ENCODE measurements around the gene FBXO42. TPM values are rescaled to one million over a fixed set of nuclear protein-coding genes. Genes with fewer than 3 reads are reported as not detected.
"Not testable (repeated sequence)": the region's sequence is repeated elsewhere in the genome, so short reads cannot be mapped to it uniquely, and the experiment has no call there.

The FBXO42 gene
- total RNA-seq, 6 donors from 2014 or later, result 20.8 to 41.9 (median 24.0) TPM

- Histone ChIP-seq H3K4me3 (peak overlapping the region in 2 of 4 donors; percentile 48 to 60), H3K9me3 (no peaks in the 10 kb centered on the region), H3K4me1 (peaks cover 17 to 27% (median 21%) of the 10 kb centered on the region in 4 donors), H3K36me3 (no peaks in the 10 kb centered on the region), H3K27ac (peak overlapping the region in 3 of 4 donors; percentile 77 to 85 (median 78)), H3K27me3 (no peaks in the 10 kb centered on the region)
- DNase-seq, result peak in 1 of 2 donors; percentile 69
- no peak for ATAC-seq (ENCODE audit: low FRiP score in 2 of 2)
- TF ChIP-seq CTCF (IDR thresholded peaks at IDR 0.05) (peak in 1 of 6 experiments; percentile 11), POLR2AphosphoS5 (IDR thresholded peaks at IDR 0.05) (no peak)
- 74 to 83% methylated on average over 10 of the region's 12 CpGs for WGBS, 2 donors
Observed at GRCh38 chr1:16218014-16218673, 134.1 kb downstream of the FBXO42 start.

GRCh38 chr1:16217061-16217785 lies 135.1 kb downstream of the FBXO42 start:
- DNase-seq (peak; percentile 98 to 100), ATAC-seq (ENCODE audit: low FRiP score in 2 of 2) (peak; percentile 98 to 99)
- Histone ChIP-seq H3K27ac (peak overlapping the region; percentile 61 to 85 (median 78)), H3K4me3 (peak overlapping the region; percentile 48 to 61 (median 60)), H3K4me1 (peaks cover 17 to 29% (median 21%) of the 10 kb centered on the region in 4 donors), H3K36me3 (no peaks in the 10 kb centered on the region), H3K9me3 (no peaks in the 10 kb centered on the region), H3K27me3 (no peaks in the 10 kb centered on the region)
- TF ChIP-seq CTCF (IDR thresholded peaks at IDR 0.05), result peak in 1 of 6 experiments; percentile 6
- TF ChIP-seq POLR2AphosphoS5 (IDR thresholded peaks at IDR 0.05), result peak; percentile 9 to 58
- no peak for TF ChIP-seq EP300 (IDR thresholded peaks at IDR 0.05)
- TF ChIP-seq POLR2A (IDR thresholded peaks at IDR 0.05), result peak in 2 of 4 donors; percentile 44 to 75
- 2 to 3% methylated on average over 6 to 34 of the region's 46 CpGs for WGBS, 2 donors

- peak overlapping the region; percentile 48 to 61 (median 60) for H3K4me3 ChIP-seq
- no peaks in the 10 kb centered on the region for H3K36me3 ChIP-seq
- no peaks in the 10 kb centered on the region for H3K9me3 ChIP-seq
- WGBS, 2 donors, result 18 to 26% methylated on average over 22 to 33 of the region's 33 CpGs
- H3K27me3 ChIP-seq, result no peaks in the 10 kb centered on the region
- peak overlapping the region in 3 of 4 donors; percentile 68 to 85 (median 77) for H3K27ac ChIP-seq
- peak; percentile 76 to 95 for DNase-seq
- TF ChIP-seq POLR2A (IDR thresholded peaks at IDR 0.05) (peak in 2 of 4 donors; percentile 38 to 66), EP300 (IDR thresholded peaks at IDR 0.05) (no peak), POLR2AphosphoS5 (IDR thresholded peaks at IDR 0.05) (peak in 1 of 2 donors; percentile 60)
- peaks cover 17 to 32% (median 21%) of the 10 kb centered on the region in 4 donors for H3K4me1 ChIP-seq
- ATAC-seq (ENCODE audit: low FRiP score in 2 of 2), result peak; percentile 82 to 87
Observed at GRCh38 chr1:16215882-16216753, 136.2 kb downstream of the FBXO42 start.

GRCh38 chr1:16215240-16215639 lies 137.0 kb downstream of the FBXO42 start:
- not testable (repeated sequence) for DNase-seq; H3K36me3 ChIP-seq; H3K9me3 ChIP-seq; H3K27ac ChIP-seq; ATAC-seq (ENCODE audit: low FRiP score in 2 of 2); H3K27me3 ChIP-seq; H3K4me3 ChIP-seq
- WGBS, 2 donors, result 97 to 98% methylated on average over 14 of the region's 14 CpGs
- H3K4me1 ChIP-seq, result peaks cover 17 to 32% (median 21%) of the 10 kb centered on the region in 4 donors

GRCh38 chr1:16213544-16213943 lies 138.7 kb downstream of the FBXO42 start:
- H3K9me3 ChIP-seq; H3K27ac ChIP-seq; H3K27me3 ChIP-seq; ATAC-seq (ENCODE audit: low FRiP score in 2 of 2); DNase-seq; H3K4me3 ChIP-seq; H3K36me3 ChIP-seq: not testable (repeated sequence)
- peaks cover 17 to 32% (median 24%) of the 10 kb centered on the region in 4 donors for H3K4me1 ChIP-seq
- WGBS, 2 donors, result 89 to 93% methylated on average over 3 of the region's 3 CpGs

- 54 to 73% methylated on average over 3 of the region's 3 CpGs for WGBS, 2 donors
- DNase-seq (no peak), ATAC-seq (ENCODE audit: low FRiP score in 2 of 2) (no peak)
- Histone ChIP-seq H3K9me3 (no peaks in the 10 kb centered on the region), H3K4me3 (no peak overlapping the region), H3K27me3 (no peaks in the 10 kb centered on the region), H3K4me1 (peaks cover 15 to 31% (median 24%) of the 10 kb centered on the region in 4 donors), H3K36me3 (no peaks in the 10 kb centered on the region), H3K27ac (peak overlapping the region in 1 of 4 donors; percentile 71)
- no peak for TF ChIP-seq EP300 (IDR thresholded peaks at IDR 0.05)
- TF ChIP-seq CTCF (IDR thresholded peaks at IDR 0.05), result no peak
- TF ChIP-seq POLR2AphosphoS5 (IDR thresholded peaks at IDR 0.05), result no peak
- TF ChIP-seq POLR2A (IDR thresholded peaks at IDR 0.05), result no peak
Observed at GRCh38 chr1:16213013-16213412, 139.3 kb downstream of the FBXO42 start.

Data from upper lobe of left lung (tissue), 6 donors.